ENCODE results near the gene ADAMTS14. TPM values are rescaled to one million over a fixed set of nuclear protein-coding genes. Genes with fewer than 3 reads are reported as not detected.
"Not testable (repeated sequence)": the region's sequence is repeated elsewhere in the genome, so short reads cannot be mapped to it uniquely, and the experiment has no call there.

Gene ADAMTS14
- total RNA-seq, 2 experiments from 2014 or later: not detected

- Mint-ChIP-seq H3K27me3 (peaks cover 7% of the 10 kb centered on the region), H3K4me1 (ENCODE audit: low read depth) (no peaks in the 10 kb centered on the region), H3K9me3 (peaks cover 14% of the 10 kb centered on the region), H3K4me3 (no peak overlapping the region), H3K27ac (no peak overlapping the region), H3K36me3 (ENCODE audit: low read depth) (peaks cover 6% of the 10 kb centered on the region)
- ChIA-PET CTCF (no interaction called here), POLR2A (no interaction called here)
- intact Hi-C loops (cut with DNase I, micrococcal nuclease): no loop called here
- no peak for ATAC-seq (ENCODE audit: poor library complexity)
- no peaks in the 10 kb centered on the region for H3K4me1 ChIP-seq (ENCODE audit: insufficient read depth, low read length)
- no peak overlapping the region for H3K4me3 ChIP-seq (ENCODE audit: low read length)
- TF ChIP-seq CTCF (IDR thresholded peaks at IDR 0.05): no peak
- no peak overlapping the region for H3K27ac ChIP-seq (ENCODE audit: low read depth in 1 of 2, low read length in 2 of 2)
- peaks cover 6 to 12% of the 10 kb centered on the region in 2 experiments for H3K9me3 ChIP-seq (ENCODE audit: control insufficient read depth in 1 of 2, insufficient read depth in 1 of 2, low read length in 2 of 2)
- DNase-seq: no peak
- H3K27me3 ChIP-seq (ENCODE audit: control insufficient read depth in 1 of 2, insufficient read depth in 2 of 2, low read length in 2 of 2): no peaks in the 10 kb centered on the region
- no peaks in the 10 kb centered on the region for H3K36me3 ChIP-seq (ENCODE audit: insufficient read depth, low read length)
Observed at GRCh38 chr10:70622981-70623844, 49.1 kb upstream of the ADAMTS14 start.

- intact Hi-C loops (cut with DNase I, micrococcal nuclease): no loop called here
- Histone ChIP-seq H3K27ac (ENCODE audit: low read depth in 1 of 2, low read length in 2 of 2) (no peak overlapping the region), H3K36me3 (ENCODE audit: insufficient read depth, low read length) (no peaks in the 10 kb centered on the region), H3K4me3 (ENCODE audit: low read length) (no peak overlapping the region), H3K9me3 (ENCODE audit: control insufficient read depth in 1 of 2, insufficient read depth in 1 of 2, low read length in 2 of 2) (peaks cover 8 to 21% of the 10 kb centered on the region in 2 experiments), H3K4me1 (ENCODE audit: insufficient read depth, low read length) (no peaks in the 10 kb centered on the region), H3K27me3 (ENCODE audit: control insufficient read depth in 1 of 2, insufficient read depth in 2 of 2, low read length in 2 of 2) (no peaks in the 10 kb centered on the region)
- Mint-ChIP-seq H3K27ac (no peak overlapping the region), H3K9me3 (peaks cover 2% of the 10 kb centered on the region), H3K4me1 (ENCODE audit: low read depth) (no peaks in the 10 kb centered on the region), H3K27me3 (no peaks in the 10 kb centered on the region), H3K4me3 (no peak overlapping the region), H3K36me3 (ENCODE audit: low read depth) (no peaks in the 10 kb centered on the region)
- ATAC-seq (ENCODE audit: poor library complexity): no peak
- ChIA-PET CTCF (no interaction called here), POLR2A (no interaction called here)
- no peak for TF ChIP-seq CTCF (IDR thresholded peaks at IDR 0.05)
- DNase-seq: no peak
Observed at GRCh38 chr10:70626056-70626455, 46.2 kb upstream of the ADAMTS14 start.

- no peak overlapping the region for H3K4me3 Mint-ChIP-seq
- Histone ChIP-seq H3K4me3 (ENCODE audit: low read length) (no peak overlapping the region), H3K27ac (ENCODE audit: low read depth in 1 of 2, low read length in 2 of 2) (no peak overlapping the region), H3K36me3 (ENCODE audit: insufficient read depth, low read length) (no peaks in the 10 kb centered on the region), H3K9me3 (ENCODE audit: control insufficient read depth in 1 of 2, insufficient read depth in 1 of 2, low read length in 2 of 2) (peaks cover 8 to 9% of the 10 kb centered on the region in 2 experiments), H3K4me1 (ENCODE audit: insufficient read depth, low read length) (no peaks in the 10 kb centered on the region), H3K27me3 (ENCODE audit: control insufficient read depth in 1 of 2, insufficient read depth in 2 of 2, low read length in 2 of 2) (no peaks in the 10 kb centered on the region)
- DNase-seq (no peak), ATAC-seq (ENCODE audit: poor library complexity) (no peak)
- CTCF ChIA-PET: no interaction called here
- TF ChIP-seq CTCF (IDR thresholded peaks at IDR 0.05): no peak
- POLR2A ChIA-PET: no interaction called here
- no peak overlapping the region for H3K27ac Mint-ChIP-seq
- H3K36me3 Mint-ChIP-seq (ENCODE audit: low read depth): no peaks in the 10 kb centered on the region
- H3K9me3 Mint-ChIP-seq: peaks cover 2% of the 10 kb centered on the region
- H3K27me3 Mint-ChIP-seq: peaks cover 9% of the 10 kb centered on the region
- intact Hi-C loops (cut with DNase I, micrococcal nuclease): no loop called here
- no peaks in the 10 kb centered on the region for H3K4me1 Mint-ChIP-seq (ENCODE audit: low read depth)
Observed at GRCh38 chr10:70629338-70629737, 43.0 kb upstream of the ADAMTS14 start.

GRCh38 chr10:70631735-70632134 is 40.6 kb upstream of the ADAMTS14 start:
- DNase-seq; H3K27me3 ChIP-seq (ENCODE audit: control insufficient read depth in 1 of 2, insufficient read depth in 2 of 2, low read length in 2 of 2); ATAC-seq (ENCODE audit: poor library complexity); POLR2A ChIA-PET; H3K36me3 Mint-ChIP-seq (ENCODE audit: low read depth); H3K36me3 ChIP-seq (ENCODE audit: insufficient read depth, low read length); H3K4me1 ChIP-seq (ENCODE audit: insufficient read depth, low read length); H3K27ac ChIP-seq (ENCODE audit: low read depth in 1 of 2, low read length in 2 of 2); H3K4me3 Mint-ChIP-seq; H3K4me1 Mint-ChIP-seq (ENCODE audit: low read depth); H3K9me3 ChIP-seq (ENCODE audit: control insufficient read depth in 1 of 2, insufficient read depth in 1 of 2, low read length in 2 of 2); H3K27me3 Mint-ChIP-seq; H3K9me3 Mint-ChIP-seq; H3K27ac Mint-ChIP-seq; H3K4me3 ChIP-seq (ENCODE audit: low read length); CTCF ChIA-PET; intact Hi-C loops (cut with DNase I, micrococcal nuclease): not testable (repeated sequence)
